H1 (cell line): ENCODE measurements around the gene SIGLECL1. TPM values are rescaled to one million over a fixed set of nuclear protein-coding genes. Genes with fewer than 3 reads are reported as not detected.

Source experiments
- CTCF ChIA-PET: fragments of 300-600 bp; sonication (Branson Sonifier 250); formaldehyde crosslinking; loops from one replicate; lab custom pipeline; 2021; ENCODE audit not compliant: partially characterized antibody; lab: Charles Lee
- POLR2A ChIA-PET: fragments of 300-600 bp; sonication (Branson Sonifier 250); formaldehyde crosslinking; loops from one replicate; lab custom pipeline; 2021; ENCODE audit warnings: inconsistent platforms; ENCODE audit not compliant: partially characterized antibody; lab: Charles Lee
- DNase-seq, 2 experiments: peaks; one replicate each; pipeline versions ENCODE4 v3.0.0 to v3.0.0-alpha.2; 2010 to 2022; ENCODE audit warnings: low spot score in 2 of 2, low read depth in 1 of 2, mixed read lengths in 1 of 2
- FAIRE-seq: peaks from 2 replicates; lab custom pipeline; 2011; peaks lifted over from hg19 to GRCh38; lab: Jason Lieb, UNC
- H2AFZ ChIP-seq: 2 replicates; pipeline ENCODE4 v1.8.1; 2012; ENCODE audit warnings: low read length, inconsistent platforms
- H2AK5ac ChIP-seq: 2 replicates; pipeline ENCODE4 v1.6.1; 2013; ENCODE audit warnings: low read depth, low read length
- H2BK120ac ChIP-seq: replicated peaks from 2 replicates; pipeline ENCODE3; 2013; ENCODE audit warnings: low read depth, low read length, inconsistent platforms
- H2BK12ac ChIP-seq: 2 replicates; pipeline ENCODE4 v1.6.1; 2013; ENCODE audit warnings: low read depth, low read length
- H2BK15ac ChIP-seq: 2 replicates; pipeline ENCODE4 v1.6.1; 2013; ENCODE audit warnings: low read length
- H2BK20ac ChIP-seq: 2 replicates; pipeline ENCODE4 v1.6.1; 2013; ENCODE audit warnings: low read length
- H2BK5ac ChIP-seq: 2 replicates; pipeline ENCODE4 v1.6.1; 2013; ENCODE audit warnings: low read depth, low read length
- H3K14ac ChIP-seq: 2 replicates; pipeline ENCODE4 v1.6.1; 2013; ENCODE audit warnings: inconsistent platforms; ENCODE audit not compliant: insufficient read length
- H3K18ac ChIP-seq: 2 replicates; pipeline ENCODE4 v1.6.1; 2013; ENCODE audit warnings: low read length; ENCODE audit errors: extremely low read depth
- H3K23ac ChIP-seq: 2 replicates; pipeline ENCODE4 v1.6.1; 2013; ENCODE audit warnings: inconsistent platforms; ENCODE audit not compliant: insufficient read length
- H3K23me2 ChIP-seq: 2 replicates; pipeline ENCODE4 v1.6.1; 2013; ENCODE audit warnings: low read depth, low read length
- H3K27ac ChIP-seq: 2 replicates; pipeline ENCODE4 v1.6.1; 2011; ENCODE audit warnings: low read depth, low read length, inconsistent platforms
- H3K27me3 ChIP-seq, 4 experiments: replicated peaks in 1 of 4; 1 replicate in 1 of 4; 2 replicates in 3 of 4; pipeline versions ENCODE4 v1.6.1 to v1.8.1; 2011 to 2013; ENCODE audit warnings: low read length in 3 of 4, mild to moderate bottlenecking in 3 of 4, inconsistent platforms in 2 of 4, mixed read lengths in 2 of 4, moderate library complexity in 1 of 4; ENCODE audit not compliant: control insufficient read depth in 3 of 4, insufficient read depth in 3 of 4; ENCODE audit errors: extremely low read depth in 1 of 4
- H3K36me3 ChIP-seq, 4 experiments: 2 replicates each; pipeline versions ENCODE4 v1.6.1 to v1.8.1; 2011 to 2013; ENCODE audit warnings: mild to moderate bottlenecking in 4 of 4, low read length in 3 of 4, moderate library complexity in 2 of 4, control low read depth in 1 of 4, inconsistent platforms in 1 of 4; ENCODE audit not compliant: insufficient read depth in 4 of 4, control insufficient read depth in 2 of 4
- H3K4ac ChIP-seq: replicated peaks from 2 replicates; pipeline ENCODE3; 2013; ENCODE audit warnings: low read length, low read depth, mixed read lengths, inconsistent platforms; ENCODE audit not compliant: insufficient read length
- H3K4me1 ChIP-seq, 4 experiments: replicated peaks in 1 of 4; 1 replicate in 1 of 4; 2 replicates in 3 of 4; pipeline versions ENCODE4 v1.6.1 to v1.8.1; 2011 to 2013; ENCODE audit warnings: low read length in 3 of 4, inconsistent platforms in 2 of 4, mixed read lengths in 1 of 4; ENCODE audit not compliant: insufficient read depth in 4 of 4, control insufficient read depth in 3 of 4
- H3K4me2 ChIP-seq, 2 experiments: 2 replicates each; pipeline versions ENCODE4 v1.6.1 to v1.8.1; 2011 to 2013; ENCODE audit warnings: low read depth in 2 of 2, low read length in 2 of 2, control low read depth in 1 of 2, inconsistent platforms in 1 of 2, mild to moderate bottlenecking in 1 of 2; ENCODE audit not compliant: insufficient read depth in 1 of 2
- H3K4me3 ChIP-seq, 4 experiments: fragments of 200-600, 300-600 bp in 1 of 4; sonication (generic), shearing (Covaris generic), sonication (Bioruptor Twin) in 1 of 4; 2 replicates each; pipeline versions ENCODE4 v1.5.1 to v1.8.1; 2011 to 2016; ENCODE audit warnings: low read length in 4 of 4, low read depth in 3 of 4, control low read depth in 2 of 4, inconsistent platforms in 2 of 4, mild to moderate bottlenecking in 2 of 4, mixed read lengths in 1 of 4, moderate library complexity in 1 of 4; ENCODE audit not compliant: insufficient read depth in 2 of 4; ENCODE audit errors: extremely low read depth in 1 of 4
- H3K56ac ChIP-seq: replicated peaks from 2 replicates; pipeline ENCODE3; 2013; ENCODE audit warnings: low read depth, mild to moderate bottlenecking, mixed read lengths, low read length, inconsistent platforms; ENCODE audit not compliant: insufficient read length
- H3K79me1 ChIP-seq: 2 replicates; pipeline ENCODE4 v1.6.1; 2013; ENCODE audit warnings: low read depth, low read length, control low read depth
- H3K79me2 ChIP-seq, 2 experiments: 2 replicates each; pipeline versions ENCODE4 v1.6.1 to v1.8.1; 2012 to 2013; ENCODE audit warnings: low read length in 2 of 2, mild to moderate bottlenecking in 2 of 2, inconsistent platforms in 1 of 2; ENCODE audit not compliant: insufficient read depth in 2 of 2, control insufficient read depth in 1 of 2
- H3K9ac ChIP-seq, 4 experiments: replicated peaks in 1 of 4; 1 replicate in 1 of 4; 2 replicates in 3 of 4; pipeline versions ENCODE4 v1.6.1 to v1.8.1; 2011 to 2013; ENCODE audit warnings: low read depth in 3 of 4, low read length in 3 of 4, control low read depth in 2 of 4, mild to moderate bottlenecking in 2 of 4, moderate library complexity in 2 of 4, inconsistent platforms in 1 of 4; ENCODE audit errors: extremely low read depth in 1 of 4
- H3K9me3 ChIP-seq, 2 experiments: 2 replicates each; pipeline versions ENCODE4 v1.6.1 to v1.8.1; 2012 to 2013; ENCODE audit warnings: mild to moderate bottlenecking in 2 of 2, moderate library complexity in 2 of 2, control low read depth in 1 of 2, inconsistent platforms in 1 of 2, low read depth in 1 of 2, low read length in 1 of 2, mixed read lengths in 1 of 2; ENCODE audit not compliant: insufficient read depth in 2 of 2
- H4K20me1 ChIP-seq, 2 experiments: replicated peaks in 1 of 2; 2 replicates each; pipeline versions ENCODE3 to v1.8.1; 2011 to 2013; ENCODE audit warnings: inconsistent platforms in 2 of 2, low read length in 2 of 2, mild to moderate bottlenecking in 1 of 2; ENCODE audit not compliant: insufficient read depth in 2 of 2, control insufficient read depth in 1 of 2
- H4K5ac ChIP-seq: 2 replicates; pipeline ENCODE4 v1.6.1; 2013; ENCODE audit warnings: low read length, low read depth, mixed read lengths, inconsistent platforms; ENCODE audit not compliant: insufficient read length
- H4K8ac ChIP-seq: 2 replicates; pipeline ENCODE4 v1.8.0; 2013; ENCODE audit warnings: mild to moderate bottlenecking, moderate library complexity, low read length, inconsistent platforms; ENCODE audit not compliant: insufficient read depth; ENCODE audit errors: extremely low read depth
- H4K91ac ChIP-seq: replicated peaks from 2 replicates; pipeline ENCODE3; 2013; ENCODE audit warnings: low read length, mixed read lengths, inconsistent platforms; ENCODE audit not compliant: insufficient read length
- ASH2L ChIP-seq: fragments of 200-600, 300-600 bp; sonication (generic); IDR thresholded peaks from one replicate; pipeline ENCODE4 v1.7.1; 2017; ENCODE audit warnings: low read length
- BCL11A ChIP-seq, 2 experiments: IDR thresholded peaks; one replicate each; pipeline ENCODE4 v1.6.1; 2011; ENCODE audit warnings: low read depth in 2 of 2, low read length in 2 of 2, mild to moderate bottlenecking in 2 of 2
- CEBPB ChIP-seq: IDR thresholded peaks from 2 replicates; pipeline ENCODE4 v1.6.1; 2012; ENCODE audit warnings: low read depth, low read length
- CHD2 ChIP-seq: IDR thresholded peaks from 2 replicates; pipeline ENCODE4 v1.6.1; 2012; ENCODE audit warnings: low read length, improper control_type of control experiment
- CREB1 ChIP-seq: IDR thresholded peaks from 2 replicates; pipeline ENCODE4 v1.6.1; 2012; ENCODE audit warnings: inconsistent platforms
- E2F6 ChIP-seq: IDR thresholded peaks from 2 replicates; pipeline ENCODE4 v1.6.1; 2012; ENCODE audit warnings: inconsistent platforms
- EZH2 ChIP-seq: fragments of 200-600 bp; sonication (generic); IDR thresholded peaks from 2 replicates; pipeline ENCODE4 v1.7.1; 2012; ENCODE audit warnings: low read depth, mild to moderate bottlenecking, moderate library complexity, low read length, inconsistent platforms; ENCODE audit not compliant: severe bottlenecking
- NANOG ChIP-seq: IDR thresholded peaks from 2 replicates; pipeline ENCODE4 v1.6.1; 2011; ENCODE audit warnings: low read length, low read depth, mild to moderate bottlenecking, inconsistent platforms; ENCODE audit not compliant: insufficient read depth, poor library complexity, severe bottlenecking
- PHF8 ChIP-seq: fragments of 200-600 bp; sonication (generic); conservative IDR thresholded peaks from 2 replicates; pipeline ENCODE4 v1.7.1; 2012; ENCODE audit warnings: low read depth, mild to moderate bottlenecking, inconsistent platforms, low read length, moderate library complexity
- RFX5 ChIP-seq: IDR thresholded peaks from 2 replicates; pipeline ENCODE4 v1.6.1; 2011; ENCODE audit warnings: low read depth, low read length, improper control_type of control experiment, borderline replicate concordance
- SIRT6 ChIP-seq: IDR thresholded peaks from one replicate; pipeline ENCODE4 v1.7.1; 2012; ENCODE audit warnings: low read length, inconsistent platforms
- SP1 ChIP-seq: IDR thresholded peaks from 2 replicates; pipeline ENCODE4 v1.6.1; 2011; ENCODE audit warnings: low read depth, low read length
- TAF7 ChIP-seq: optimal IDR thresholded peaks from 2 replicates; pipeline ENCODE3; 2011; ENCODE audit warnings: low read depth, mild to moderate bottlenecking, inconsistent platforms, low read length, moderate library complexity, borderline replicate concordance
- TBP ChIP-seq: IDR thresholded peaks from 2 replicates; pipeline ENCODE4 v1.6.1; 2011; ENCODE audit warnings: low read depth, low read length, improper control_type of control experiment
- YY1 ChIP-seq: IDR thresholded peaks from 2 replicates; pipeline ENCODE4 v1.6.1; 2011; ENCODE audit warnings: low read depth, mild to moderate bottlenecking, low read length
- WGBS, 2 experiments: shearing (Covaris generic) in 1 of 2; methylation state at CpG; one replicate each; pipeline versions ENCODE4 v1.1.6 to v1.1.7; 2013 to 2015; ENCODE audit warnings: low lambda C conversion rate in 2 of 2, mixed read lengths in 2 of 2, inconsistent platforms in 1 of 2, low coverage in 1 of 2, missing lambda C conversion rate in 1 of 2; ENCODE audit not compliant: insufficient replicate concordance in 2 of 2, insufficient coverage in 1 of 2, insufficient read length in 1 of 2; ENCODE audit errors: extremely low coverage in 1 of 2, missing lambda C conversion rate in 1 of 2; 5-methylcytosine and 5-hydroxymethylcytosine counted together
- polyA plus RNA-seq, 7 experiments: library from polyadenylated mRNA; depleted of rRNA in 3 of 7; stranded (reverse) in 5 of 7; unstranded in 2 of 7; fragments of >200 nt in 5 of 7; fragments of 200-250 nt in 2 of 7; gene quantifications; 1 replicate in 5 of 7; 2 replicates in 1 of 7; 4 replicates in 1 of 7; pipeline versions ENCODE4 v1.2.1 to v1.2.3, GENCODE V29; 2011 to 2013; ENCODE audit warnings: missing spikeins in 2 of 7, mixed read lengths in 2 of 7
- total RNA-seq: library from RNA; stranded (reverse); fragmentation: NEBNext Ultra II Directional; extraction: Animal tissue kit (Norgen Biotek cat#: 25700); gene quantifications from 2 replicates; pipeline ENCODE4 v1.2.1, GENCODE V29; 2021

Gene SIGLECL1
- total and polyA plus RNA-seq, 2 of the 8 experiments (the other 6 are each of a cell fraction or from before 2014, with no cell fraction given): not detected

GRCh38 chr19:51203916-51204315 is 47.0 kb upstream of the SIGLECL1 start:
- FAIRE-seq: no peak
- CTCF ChIA-PET: interaction anchor here (0.7 kb wide), 1 partner anchor 300 kb away, joined by 5 read pairs; no protein-coding TSS in a partner anchor
- no peak for TF ChIP-seq NANOG
- TF ChIP-seq CREB1: no peak
- TF ChIP-seq TAF7: no peak
- no peak for TF ChIP-seq BCL11A (IDR thresholded peaks at IDR 0.05; ENCODE audit: low read depth in 2 of 2, low read length in 2 of 2)
- no peak for TF ChIP-seq TBP
- no peak for TF ChIP-seq ASH2L
- no peak for TF ChIP-seq YY1
- no peak for TF ChIP-seq CEBPB
- no peak for TF ChIP-seq RFX5
- TF ChIP-seq SIRT6: no peak
- TF ChIP-seq CHD2: no peak
- no peak for TF ChIP-seq PHF8
- no peak for TF ChIP-seq EZH2
- no peak for TF ChIP-seq E2F6
- TF ChIP-seq SP1: no peak

More at GRCh38 chr19:51203916-51204315, 47.0 kb upstream of the SIGLECL1 start:
- Histone ChIP-seq H3K18ac (no peak overlapping the region), H3K9ac (no peak overlapping the region), H3K79me1 (no peaks in the 10 kb centered on the region), H3K4ac (no peak overlapping the region), H3K27ac (no peak overlapping the region), H4K20me1 (no peaks in the 10 kb centered on the region), H2BK20ac (no peak overlapping the region), H4K8ac (no peak overlapping the region), H3K14ac (no peak overlapping the region), H4K5ac (no peak overlapping the region), H4K91ac (no peak overlapping the region), H2BK5ac (no peak overlapping the region), H2BK15ac (no peak overlapping the region), H3K9me3 (peaks cover 0 to 3% of the 10 kb centered on the region in 2 experiments; a peak in 2 of 4 replicates), H3K4me2 (no peak overlapping the region), H3K23me2 (no peaks in the 10 kb centered on the region), H2AK5ac (no peak overlapping the region), H2BK12ac (no peak overlapping the region), H3K4me1 (no peaks in the 10 kb centered on the region), H2BK120ac (no peak overlapping the region), H3K56ac (no peak overlapping the region), H3K4me3 (no peak overlapping the region), H3K27me3 (no peaks in the 10 kb centered on the region; a peak in 1 of 7 replicates), H3K23ac (no peak overlapping the region), H3K79me2 (no peaks in the 10 kb centered on the region), H3K36me3 (no peaks in the 10 kb centered on the region), H2AFZ (no peak overlapping the region)
- POLR2A ChIA-PET: no interaction called here
- DNase-seq: no peak
- 74% methylated on average over 3 of the region's 3 CpGs; no CpG with 5 or more reads in 1 of the 2 experiments for WGBS, 2 experiments
